CD4-positive, alpha-beta T cell treated with Interleukin-10 for 1 hour (primary cell): ENCODE measurements around the gene CDKL5.
"Not testable (repeated sequence)": the region's sequence is repeated elsewhere in the genome, so short reads cannot be mapped to it uniquely, and the experiment has no call there.

Experiments used
- DNase-seq: peaks from one replicate; pipeline ENCODE4 v3.0.0-alpha.2; 2020

Gene CDKL5

GRCh38 chrX:18425199-18426003 is at the start of gene CDKL5:
CDKL5 (plus strand) TSS chrX:18425608; CDS start chrX:18507097, 81,489 bp downstream.
- peak; percentile 97 for DNase-seq

GRCh38 chrX:18377796-18378195 is 47.6 kb upstream of the CDKL5 start:
- DNase-seq: peak; percentile 40

GRCh38 chrX:18389966-18390365 is 35.4 kb upstream of the CDKL5 start:
- no peak for DNase-seq

- DNase-seq: peak; percentile 69
Observed at GRCh38 chrX:18390941-18391538, 34.4 kb upstream of the CDKL5 start.

- no peak for DNase-seq
Observed at GRCh38 chrX:18394477-18394876, 30.9 kb upstream of the CDKL5 start.

GRCh38 chrX:18401848-18402213 is 23.6 kb upstream of the CDKL5 start:
- no peak for DNase-seq

GRCh38 chrX:18406531-18407266 is 18.7 kb upstream of the CDKL5 start:
- DNase-seq: no peak

GRCh38 chrX:18410038-18410437 is 15.4 kb upstream of the CDKL5 start:
- DNase-seq: no peak

- no peak for DNase-seq
Observed at GRCh38 chrX:18415386-18415785, 10.0 kb upstream of the CDKL5 start.

GRCh38 chrX:18422325-18422724 is 3.1 kb upstream of the CDKL5 start:
- DNase-seq: no peak

GRCh38 chrX:18422886-18423285 is 2.5 kb upstream of the CDKL5 start:
- no peak for DNase-seq

- peak; percentile 28 for DNase-seq
Observed at GRCh38 chrX:18424482-18425198, 768 bp upstream of the CDKL5 start.

GRCh38 chrX:18426004-18426320 is 554 bp downstream of the CDKL5 start:
- DNase-seq: no peak

GRCh38 chrX:18428006-18428405 is 2.6 kb downstream of the CDKL5 start:
- no peak for DNase-seq

- DNase-seq: not testable (repeated sequence)
Observed at GRCh38 chrX:18433288-18433687, 7.9 kb downstream of the CDKL5 start.

- DNase-seq: no peak
Observed at GRCh38 chrX:18434896-18435295, 9.5 kb downstream of the CDKL5 start.

GRCh38 chrX:18436017-18436416 is 10.6 kb downstream of the CDKL5 start:
- no peak for DNase-seq

- no peak for DNase-seq
Observed at GRCh38 chrX:18440835-18441234, 15.4 kb downstream of the CDKL5 start.

- DNase-seq: no peak
Observed at GRCh38 chrX:18441780-18442367, 16.5 kb downstream of the CDKL5 start.

- DNase-seq: no peak
Observed at GRCh38 chrX:18448416-18448815, 23.0 kb downstream of the CDKL5 start.

GRCh38 chrX:18449236-18449635 is 23.8 kb downstream of the CDKL5 start:
- DNase-seq: no peak

GRCh38 chrX:18455384-18455783 is 30.0 kb downstream of the CDKL5 start:
- no peak for DNase-seq

- no peak for DNase-seq
Observed at GRCh38 chrX:18457000-18457399, 31.6 kb downstream of the CDKL5 start.
